Stomach (tissue), 9 donors: Measurements from ENCODE around the gene ZNF575. TPM values are rescaled to one million over a fixed set of nuclear protein-coding genes. Genes with fewer than 3 reads are reported as not detected.
"Not testable (repeated sequence)": the region's sequence is repeated elsewhere in the genome, so short reads cannot be mapped to it uniquely, and the experiment has no call there.

Experiments used
- DNase-seq, 2 donors: peaks; one replicate each; pipeline versions ENCODE4 v3.0.0 to v3.0.0-alpha.2; 2013 to 2019
- H3K27ac ChIP-seq, 5 donors: fragments of 200-600 bp in 4 of 5; sonication (generic) in 4 of 5; one replicate each; pipeline ENCODE4 v1.5.1; 2013 to 2019; ENCODE audit warnings: mild to moderate bottlenecking in 1 of 5, moderate library complexity in 1 of 5
- H3K27me3 ChIP-seq, 3 donors: fragments of 200-600 bp; sonication (generic); one replicate each; pipeline ENCODE4 v1.5.1; 2017 to 2019; ENCODE audit warnings: mixed run types in 1 of 3
- H3K36me3 ChIP-seq, 4 donors: fragments of 200-600 bp; sonication (generic); 1 replicate in 3 of 4; 2 replicates in 1 of 4; pipeline ENCODE4 v1.5.1; 2016 to 2019
- H3K4me1 ChIP-seq, 4 donors: fragments of 200-600 bp; sonication (generic); one replicate each; pipeline ENCODE4 v1.5.1; 2016 to 2019
- H3K4me3 ChIP-seq, 4 donors: fragments of 200-600 bp; sonication (generic) in 3 of 4; one replicate each; pipeline ENCODE4 v1.5.1; 2016 to 2019; ENCODE audit warnings: mild to moderate bottlenecking in 1 of 4
- H3K9me3 ChIP-seq, 4 donors: fragments of 200-600 bp; sonication (generic); one replicate each; pipeline ENCODE4 v1.5.1; 2016 to 2019
- CTCF ChIP-seq, 7 experiments: fragments of 450-650 bp in 4 of 7; fragments of 200-600 bp in 3 of 7; sonication (generic) in 3 of 7; IDR thresholded peaks; one replicate each; pipeline ENCODE4 v1.5.1; 2016 to 2019; ENCODE audit warnings: antibody characterized with exemption in 7 of 7, control low read depth in 2 of 7, mild to moderate bottlenecking in 1 of 7
- EP300 ChIP-seq: sonication (generic); formaldehyde crosslinking; IDR thresholded peaks from one replicate; pipeline ENCODE4 v1.6.1; 2017; ENCODE audit warnings: antibody characterized with exemption
- POLR2A ChIP-seq, 4 donors: fragments of 450-650 bp; IDR thresholded peaks; one replicate each; pipeline ENCODE4 v1.6.1; 2016; ENCODE audit warnings: antibody characterized with exemption in 4 of 4, control low read depth in 2 of 4, mild to moderate bottlenecking in 1 of 4, moderate library complexity in 1 of 4
- POLR2AphosphoS5 ChIP-seq, 3 donors: sonication (generic); formaldehyde crosslinking; IDR thresholded peaks; one replicate each; pipeline ENCODE4 v1.6.1; 2016; ENCODE audit warnings: antibody characterized with exemption in 3 of 3
- WGBS, 5 donors: extraction: QIAGEN DNeasy Blood & Tissue Kit in 3 of 5; methylation state at CpG; one replicate each; pipeline versions ENCODE4 v1.1.5 to v1.1.7; 2013 to 2018; 5-methylcytosine and 5-hydroxymethylcytosine counted together
- intact Hi-C: fragments of 100-400 bp; cut with DNase I; formaldehyde crosslinking; loops from one replicate; pipeline ENCODE4 v1.15.1; 2023; ENCODE audit warnings: low total_unique reads
- polyA plus RNA-seq, 3 donors: library from polyadenylated mRNA; stranded (reverse); fragments of 200-250 nt; gene quantifications; one replicate each; pipeline ENCODE4 v1.2.3, GENCODE V29; 2013
- total RNA-seq, 5 donors: library from RNA; depleted of rRNA; stranded (reverse); fragments of >200 nt; gene quantifications; one replicate each; pipeline versions ENCODE4 v1.1.0 to v1.2.3, GENCODE V29; 2014 to 2016
- donor health status: healthy with polysubstance abuse.
- donor health status: Bipolar disorder and iron deficiency.
- donor health status: healthy.

The ZNF575 gene
- total and polyA plus RNA-seq, 8 donors, result 0.37 to 23.5 (median 0.76) TPM; not detected in 3

DNA sequence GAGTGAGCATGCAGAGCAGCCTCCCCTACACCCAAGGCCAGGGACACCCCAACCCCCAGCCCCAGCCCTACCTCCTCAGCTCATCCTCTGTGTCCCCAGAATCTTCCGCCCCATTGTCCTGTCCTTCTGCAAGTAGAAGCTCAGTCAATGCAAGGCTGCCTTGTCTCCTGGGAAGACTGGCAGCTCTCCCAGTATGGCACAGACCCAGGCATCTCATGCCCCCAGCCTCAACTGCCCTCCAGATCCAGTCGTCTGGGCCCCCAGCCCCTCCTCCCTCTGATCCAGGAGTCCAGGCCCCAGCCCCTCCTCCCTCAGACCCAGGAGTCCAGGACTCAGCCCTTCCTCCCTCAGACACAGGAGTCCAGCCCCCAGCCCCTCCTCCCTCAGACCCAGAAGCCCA is 13.0 kb downstream of the ZNF575 start:
- no peak for TF ChIP-seq EP300
- TF ChIP-seq CTCF (IDR thresholded peaks at IDR 0.05), result no peak
- TF ChIP-seq POLR2AphosphoS5 (IDR thresholded peaks at IDR 0.05), result no peak
- no peak for TF ChIP-seq POLR2A (IDR thresholded peaks at IDR 0.05)
- H3K4me3 ChIP-seq, result no peak overlapping the region
- H3K27me3 ChIP-seq, result no peaks in the 10 kb centered on the region
- no peak for DNase-seq
- H3K4me1 ChIP-seq, result no peaks in the 10 kb centered on the region
- no peaks in the 10 kb centered on the region for H3K9me3 ChIP-seq
- H3K36me3 ChIP-seq, result peaks cover 44 to 92% (median 81%) of the 10 kb centered on the region in 4 donors
- intact Hi-C loops, result no loop called here
- 57 to 83% (median 81%) methylated on average over 2 of the region's 2 CpGs for WGBS, 5 donors
- no peak overlapping the region for H3K27ac ChIP-seq

DNA sequence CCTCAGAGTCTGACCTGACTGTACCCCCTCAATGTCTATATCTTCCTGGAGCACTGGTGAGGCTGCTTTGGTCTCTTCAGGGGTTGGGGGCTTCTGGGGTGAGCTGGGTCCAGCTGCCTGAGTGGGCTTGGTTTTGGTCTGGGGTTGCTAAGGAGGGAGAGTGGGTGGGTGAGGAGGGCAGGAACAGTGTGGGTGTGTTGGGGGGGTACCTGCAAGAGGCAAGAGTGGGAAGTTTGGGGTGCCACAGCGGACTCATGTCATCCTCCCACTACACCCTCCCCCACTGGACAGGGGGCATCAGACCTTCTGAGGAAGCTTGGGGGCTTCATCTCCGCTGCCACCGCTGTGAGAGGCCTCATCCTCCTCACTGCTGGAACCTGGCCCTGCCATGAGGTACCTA is 13.6 kb downstream of the ZNF575 start:
- no peak overlapping the region for H3K4me3 ChIP-seq
- peaks cover 50 to 92% (median 81%) of the 10 kb centered on the region in 4 donors for H3K36me3 ChIP-seq
- TF ChIP-seq CTCF (IDR thresholded peaks at IDR 0.05) (no peak), POLR2A (IDR thresholded peaks at IDR 0.05) (no peak), POLR2AphosphoS5 (IDR thresholded peaks at IDR 0.05) (no peak), EP300 (no peak)
- intact Hi-C loops, result no loop called here
- H3K4me1 ChIP-seq, result no peaks in the 10 kb centered on the region
- 80 to 100% (median 97%) methylated on average over 1 to 3 of the region's 3 CpGs for WGBS, 5 donors
- DNase-seq, result no peak
- no peaks in the 10 kb centered on the region for H3K27me3 ChIP-seq
- no peak overlapping the region for H3K27ac ChIP-seq
- no peaks in the 10 kb centered on the region for H3K9me3 ChIP-seq

GRCh38 chr19:43547926-43548325 is 14.9 kb downstream of the ZNF575 start:
- 75 to 95% (median 84%) methylated on average over 7 to 19 of the region's 24 CpGs; no CpG with 5 or more reads in 1 of the 5 donors for WGBS, 5 donors
- H3K27me3 ChIP-seq, DNase-seq, H3K27ac ChIP-seq, H3K9me3 ChIP-seq, intact Hi-C loops, H3K4me1 ChIP-seq, H3K4me3 ChIP-seq: not testable (repeated sequence)
- H3K36me3 ChIP-seq, result peaks cover 53 to 92% (median 81%) of the 10 kb centered on the region in 4 donors

DNA sequence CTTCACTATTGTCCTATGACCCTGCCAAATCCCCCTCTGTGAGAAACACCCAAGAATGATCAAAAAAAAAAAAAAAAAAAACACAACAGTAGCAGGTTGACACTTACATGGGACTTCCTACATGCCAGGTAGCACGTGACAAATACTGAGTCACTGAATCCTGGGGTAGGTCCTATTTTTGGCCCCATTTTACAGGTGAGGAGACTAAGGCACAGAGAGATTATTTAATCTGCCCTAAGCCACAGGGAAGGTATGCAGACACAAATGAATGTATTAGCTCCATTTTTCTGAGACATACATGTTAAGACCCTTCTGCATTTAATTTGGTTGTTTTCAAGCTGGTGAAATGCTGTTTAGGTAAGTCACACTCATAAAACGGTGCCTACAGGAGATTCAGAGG is 15.7 kb downstream of the ZNF575 start:
- no peaks in the 10 kb centered on the region for H3K4me1 ChIP-seq
- WGBS, 5 donors, result 84 to 94% (median 87%) methylated on average over 2 of the region's 2 CpGs
- no peak overlapping the region for H3K27ac ChIP-seq
- no peaks in the 10 kb centered on the region for H3K27me3 ChIP-seq
- H3K4me3 ChIP-seq, result no peak overlapping the region
- no peak for DNase-seq
- TF ChIP-seq POLR2A (IDR thresholded peaks at IDR 0.05) (no peak), CTCF (IDR thresholded peaks at IDR 0.05) (no peak)
- H3K36me3 ChIP-seq, result peaks cover 50 to 92% (median 81%) of the 10 kb centered on the region in 4 donors
- H3K9me3 ChIP-seq, result no peaks in the 10 kb centered on the region
- intact Hi-C loops, result no loop called here

- WGBS, 5 donors, result 90 to 95% (median 91%) methylated on average over 21 to 23 of the region's 23 CpGs
- H3K4me3 ChIP-seq, result no peak overlapping the region
- H3K9me3 ChIP-seq, result no peaks in the 10 kb centered on the region
- no peak overlapping the region for H3K27ac ChIP-seq
- no peak for DNase-seq
- intact Hi-C loops, result loop anchor here (10.0 kb wide), 1 partner anchor 103 kb away; no protein-coding TSS in a partner anchor
- H3K4me1 ChIP-seq, result no peaks in the 10 kb centered on the region
- TF ChIP-seq POLR2A (IDR thresholded peaks at IDR 0.05) (no peak), EP300 (no peak), CTCF (IDR thresholded peaks at IDR 0.05) (no peak), POLR2AphosphoS5 (IDR thresholded peaks at IDR 0.05) (no peak)
- H3K27me3 ChIP-seq, result no peaks in the 10 kb centered on the region
- peaks cover 35 to 90% (median 79%) of the 10 kb centered on the region in 4 donors for H3K36me3 ChIP-seq
Measured at GRCh38 chr19:43551399-43552197, 18.6 kb downstream of the ZNF575 start.
